Fibroblast of pulmonary artery (primary cell): ENCODE results near the gene CDC25C.
"Not testable (repeated sequence)": the region's sequence is repeated elsewhere in the genome, so short reads cannot be mapped to it uniquely, and the experiment has no call there.

Experiments used
- DNase-seq: peaks from one replicate; pipeline ENCODE4 v3.0.0-alpha.2; 2010; ENCODE audit warnings: low read depth
- H3K4me3 ChIP-seq: replicated peaks from 2 replicates; pipeline ENCODE4 v1.5.1; 2011; ENCODE audit warnings: low read depth, mild to moderate bottlenecking, control low read depth, low read length, moderate library complexity
- CTCF ChIP-seq: IDR thresholded peaks from 2 replicates; pipeline ENCODE4 v1.5.1; 2011; ENCODE audit warnings: mild to moderate bottlenecking, control low read depth, low read length, inconsistent platforms; ENCODE audit errors: missing control alignments

The CDC25C gene

GRCh38 chr5:138252944-138253343, 78.7 kb downstream of the CDC25C start:
- TF ChIP-seq CTCF = no peak
- no peak for DNase-seq
- H3K4me3 ChIP-seq = no peak overlapping the region

- DNase-seq, H3K4me3 ChIP-seq: not testable (repeated sequence)
Measured at GRCh38 chr5:138247800-138248199, 83.8 kb downstream of the CDC25C start.

GRCh38 chr5:138246822-138247221, 84.8 kb downstream of the CDC25C start:
- no peak for DNase-seq
- no peak overlapping the region for H3K4me3 ChIP-seq

GRCh38 chr5:138246334-138246733, 85.3 kb downstream of the CDC25C start:
- TF ChIP-seq CTCF = no peak
- DNase-seq = no peak
- no peak overlapping the region for H3K4me3 ChIP-seq

More at GRCh38 chr5:138246822-138247221, 84.8 kb downstream of the CDC25C start:
- TF ChIP-seq CTCF = no peak

- no peak for TF ChIP-seq CTCF
- no peak overlapping the region for H3K4me3 ChIP-seq
- DNase-seq = no peak
Measured at GRCh38 chr5:138245717-138246116, 85.9 kb downstream of the CDC25C start.

GRCh38 chr5:138243794-138244193, 87.8 kb downstream of the CDC25C start:
- no peak for TF ChIP-seq CTCF
- no peak overlapping the region for H3K4me3 ChIP-seq
- DNase-seq = no peak

GRCh38 chr5:138241688-138242571, 89.7 kb downstream of the CDC25C start:
- peak; percentile 18 for DNase-seq
- H3K4me3 ChIP-seq = peak overlapping the region; percentile 46
- no peak for TF ChIP-seq CTCF
